ENCODE measurements around the gene SMR3B. TPM values are rescaled to one million over a fixed set of nuclear protein-coding genes. Genes with fewer than 3 reads are reported as not detected.

Gene SMR3B
- total RNA-seq, 1 experiment from 2014 or later = not detected

GRCh38 chr4:70402762-70403161 is 19.8 kb downstream of the SMR3B start:
- Histone ChIP-seq H3K23ac (ENCODE audit: insufficient read length, low read depth, low read length) (no peak overlapping the region), H4K91ac (ENCODE audit: insufficient read length, low read depth, low read length) (no peak overlapping the region)

More at GRCh38 chr4:70402762-70403161, 19.8 kb downstream of the SMR3B start:
- no peaks in the 10 kb centered on the region for H3K27me3 ChIP-seq (ENCODE audit: insufficient read depth, low read length)
- no peak for DNase-seq
- no peak overlapping the region for H3K18ac ChIP-seq (ENCODE audit: insufficient read length, low read depth, low read length)
- H2BK15ac ChIP-seq (ENCODE audit: low read depth, low read length) = no peak overlapping the region
- no peak overlapping the region for H3K4me2 ChIP-seq (ENCODE audit: insufficient read depth, insufficient read length, low read length)
- H3K9me3 Mint-ChIP-seq = no peaks in the 10 kb centered on the region
- no peaks in the 10 kb centered on the region for H3K36me3 Mint-ChIP-seq (ENCODE audit: insufficient read depth in 1 of 3, low read depth in 3 of 3)
- H3K4ac ChIP-seq (ENCODE audit: low read depth, low read length) = no peak overlapping the region
- no peak overlapping the region for H3K56ac ChIP-seq (ENCODE audit: insufficient read length, low read depth, low read length)
- no peak overlapping the region for H3K4me3 Mint-ChIP-seq
- H3K9me3 ChIP-seq (ENCODE audit: control insufficient read depth, low read depth, low read length) = no peaks in the 10 kb centered on the region
- H3K79me2 ChIP-seq (ENCODE audit: insufficient read depth, low read length) = no peaks in the 10 kb centered on the region; the same call in 1 of the 2 replicates
- no peak overlapping the region for H2BK12ac ChIP-seq (ENCODE audit: insufficient read length, low read depth, low read length)
- no peaks in the 10 kb centered on the region for H3K23me2 ChIP-seq (ENCODE audit: insufficient read length, low read depth, low read length, poor library complexity, severe bottlenecking)
- H3T11ph ChIP-seq (ENCODE audit: low read length) = no peak overlapping the region
- H3K4me1 ChIP-seq (ENCODE audit: insufficient read depth, low read length) = no peaks in the 10 kb centered on the region
- no peaks in the 10 kb centered on the region for H3K27me3 Mint-ChIP-seq (ENCODE audit: low read depth)
- H3K9ac ChIP-seq (ENCODE audit: extremely low read depth, insufficient read length, low read length) = no peak overlapping the region
- no peak overlapping the region for H4K5ac ChIP-seq (ENCODE audit: insufficient read length, low read depth, low read length)
- no peak overlapping the region; a peak in 1 of 7 replicates for H3K27ac Mint-ChIP-seq
- no peaks in the 10 kb centered on the region for H4K20me1 ChIP-seq (ENCODE audit: control insufficient read depth, insufficient read depth, insufficient read length)
- H2BK120ac ChIP-seq (ENCODE audit: low read depth, low read length, poor library complexity, severe bottlenecking) = no peak overlapping the region
- H3K27ac ChIP-seq (ENCODE audit: insufficient read length, low read depth, low read length) = no peak overlapping the region
- no CpG with 5 or more reads among the region's 1 CpG for WGBS (ENCODE audit: extremely low coverage, insufficient read length, low lambda C conversion rate)
- H3K4me1 Mint-ChIP-seq = no peaks in the 10 kb centered on the region
- no peak overlapping the region for H2BK5ac ChIP-seq (ENCODE audit: insufficient read length, low read length)
- no peak for TF ChIP-seq CTCF (conservative IDR thresholded peaks at IDR 0.05)
- no peak overlapping the region for H3K14ac ChIP-seq (ENCODE audit: insufficient read depth, low read length)
- no peak overlapping the region for H2AFZ ChIP-seq (ENCODE audit: low read length)
- H2AK5ac ChIP-seq (ENCODE audit: insufficient read length, low read length) = no peak overlapping the region
- H2BK20ac ChIP-seq (ENCODE audit: low read depth, low read length, poor library complexity, severe bottlenecking) = no peak overlapping the region
- no peaks in the 10 kb centered on the region for H3K79me1 ChIP-seq (ENCODE audit: insufficient read depth, low read depth, low read length, poor library complexity, severe bottlenecking)
- no peak overlapping the region for H4K8ac ChIP-seq (replicated peaks; ENCODE audit: insufficient read length, low read depth, low read length)

Data from H9 (cell line).